Ovary (tissue), 3 donors: ENCODE results near the gene ZNF740.

Experiments used
- EP300 ChIP-seq: sonication (generic); formaldehyde crosslinking; IDR thresholded peaks from one replicate; pipeline ENCODE4 v1.6.1; 2017; ENCODE audit warnings: antibody characterized with exemption
- TF ChIP-seq, protein P1 (sequence below), 3 donors: fragments of 450-650 bp in 2 of 3; fragments of 200-600 bp in 1 of 3; IDR thresholded peaks; one replicate each; pipeline versions ENCODE4 v1.5.1 to v1.8.0; 2016 to 2022; ENCODE audit warnings: antibody characterized with exemption in 3 of 3, mild to moderate bottlenecking in 1 of 3
- donor health status: DM: no; HTN: no; CAD: no.

DNA sequence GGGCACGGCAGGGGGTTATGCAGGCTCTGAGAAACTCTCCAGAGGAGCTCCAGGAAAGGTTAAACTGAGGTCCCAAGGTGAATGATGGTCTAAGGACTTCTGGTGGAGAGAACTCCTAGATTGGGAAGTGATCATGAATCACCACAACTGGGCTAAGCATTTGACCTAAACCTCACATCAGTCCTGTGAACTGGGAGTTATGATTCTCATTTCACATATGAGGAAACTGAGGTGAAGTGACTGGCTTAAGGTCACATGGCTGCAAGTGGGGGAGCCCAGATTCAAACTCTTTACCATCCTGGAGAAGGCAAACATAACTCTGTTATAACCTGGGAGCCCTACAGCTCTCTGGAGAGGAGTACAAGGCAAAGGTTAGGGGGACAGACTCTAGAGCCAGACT, 47.3 kb downstream of the ZNF740 start:
- TF ChIP-seq, protein P1, sequence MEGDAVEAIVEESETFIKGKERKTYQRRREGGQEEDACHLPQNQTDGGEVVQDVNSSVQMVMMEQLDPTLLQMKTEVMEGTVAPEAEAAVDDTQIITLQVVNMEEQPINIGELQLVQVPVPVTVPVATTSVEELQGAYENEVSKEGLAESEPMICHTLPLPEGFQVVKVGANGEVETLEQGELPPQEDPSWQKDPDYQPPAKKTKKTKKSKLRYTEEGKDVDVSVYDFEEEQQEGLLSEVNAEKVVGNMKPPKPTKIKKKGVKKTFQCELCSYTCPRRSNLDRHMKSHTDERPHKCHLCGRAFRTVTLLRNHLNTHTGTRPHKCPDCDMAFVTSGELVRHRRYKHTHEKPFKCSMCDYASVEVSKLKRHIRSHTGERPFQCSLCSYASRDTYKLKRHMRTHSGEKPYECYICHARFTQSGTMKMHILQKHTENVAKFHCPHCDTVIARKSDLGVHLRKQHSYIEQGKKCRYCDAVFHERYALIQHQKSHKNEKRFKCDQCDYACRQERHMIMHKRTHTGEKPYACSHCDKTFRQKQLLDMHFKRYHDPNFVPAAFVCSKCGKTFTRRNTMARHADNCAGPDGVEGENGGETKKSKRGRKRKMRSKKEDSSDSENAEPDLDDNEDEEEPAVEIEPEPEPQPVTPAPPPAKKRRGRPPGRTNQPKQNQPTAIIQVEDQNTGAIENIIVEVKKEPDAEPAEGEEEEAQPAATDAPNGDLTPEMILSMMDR (IDR thresholded peaks at IDR 0.05): no peak
- TF ChIP-seq EP300: no peak
